ENCODE results near the gene CADPS2.

GRCh38 chr7:122384528-122384927, 501.7 kb downstream of the CADPS2 start:
- TF ChIP-seq CTCF (IDR thresholded peaks at IDR 0.05) (no peak), POLR2A (IDR thresholded peaks at IDR 0.05) (no peak)
